GM12892 (cell line): ENCODE results near the gene SFXN4.
"Not testable (repeated sequence)": the region's sequence is repeated elsewhere in the genome, so short reads cannot be mapped to it uniquely, and the experiment has no call there.

Source experiments
- DNase-seq: peaks from one replicate; pipeline ENCODE4 v3.0.0; 2011; ENCODE audit not compliant: insufficient read length
- FAIRE-seq: peaks from 2 replicates; lab custom pipeline; 2011; peaks lifted over from hg19 to GRCh38; lab: Jason Lieb, UNC
- POLR2A ChIP-seq: IDR thresholded peaks from 2 replicates; pipeline ENCODE4 v1.6.1; 2011; ENCODE audit warnings: low read depth, low read length, control low read depth
- POLR2AphosphoS5 ChIP-seq: IDR thresholded peaks from 2 replicates; pipeline ENCODE4 v1.6.1; 2011; ENCODE audit warnings: low read depth, low read length, control low read depth
- TAF1 ChIP-seq: IDR thresholded peaks from 2 replicates; pipeline ENCODE4 v1.6.1; 2011; ENCODE audit warnings: low read depth, mild to moderate bottlenecking, control low read depth, low read length, borderline replicate concordance

Gene SFXN4

DNA sequence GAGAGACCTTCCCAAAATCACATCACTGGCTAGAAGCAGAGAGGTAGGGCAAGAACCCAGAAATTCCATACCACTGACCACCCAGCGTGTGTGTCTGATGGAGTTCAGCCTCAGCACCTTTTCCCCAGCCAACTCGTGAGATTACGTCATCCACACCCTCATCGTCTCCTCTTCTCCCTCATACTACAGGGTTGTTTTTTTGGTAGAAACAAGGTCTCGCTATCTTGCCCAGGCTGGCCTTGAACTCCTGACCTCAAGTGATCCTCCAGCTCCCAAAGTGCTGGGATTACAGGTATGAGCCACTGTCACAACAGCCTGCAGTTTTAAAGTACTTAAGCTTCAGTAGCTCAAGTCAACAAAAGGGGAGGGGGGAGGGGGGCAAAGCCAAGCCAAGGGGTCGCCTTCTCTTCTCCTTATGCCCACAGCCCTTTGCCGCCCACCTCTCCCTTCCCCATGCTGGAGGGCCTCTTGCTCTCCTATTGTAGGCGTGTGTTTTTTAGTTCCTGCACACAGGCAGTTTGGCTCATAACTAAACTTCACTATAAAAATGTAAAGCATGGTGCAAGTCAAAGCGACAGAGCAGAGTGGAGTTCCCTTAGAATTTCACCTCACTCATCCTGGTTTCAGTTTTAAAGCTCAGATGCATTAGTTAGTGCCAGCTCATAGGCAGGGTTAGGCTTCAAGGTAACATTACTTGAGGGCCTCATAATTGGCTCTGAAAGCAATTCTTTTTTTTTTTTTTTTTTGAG is 18.3 kb upstream of the SFXN4 start:
- FAIRE-seq (no peak), DNase-seq (no peak)
- no peak for TF ChIP-seq POLR2AphosphoS5
- TF ChIP-seq TAF1: no peak
- no peak for TF ChIP-seq POLR2A

DNA sequence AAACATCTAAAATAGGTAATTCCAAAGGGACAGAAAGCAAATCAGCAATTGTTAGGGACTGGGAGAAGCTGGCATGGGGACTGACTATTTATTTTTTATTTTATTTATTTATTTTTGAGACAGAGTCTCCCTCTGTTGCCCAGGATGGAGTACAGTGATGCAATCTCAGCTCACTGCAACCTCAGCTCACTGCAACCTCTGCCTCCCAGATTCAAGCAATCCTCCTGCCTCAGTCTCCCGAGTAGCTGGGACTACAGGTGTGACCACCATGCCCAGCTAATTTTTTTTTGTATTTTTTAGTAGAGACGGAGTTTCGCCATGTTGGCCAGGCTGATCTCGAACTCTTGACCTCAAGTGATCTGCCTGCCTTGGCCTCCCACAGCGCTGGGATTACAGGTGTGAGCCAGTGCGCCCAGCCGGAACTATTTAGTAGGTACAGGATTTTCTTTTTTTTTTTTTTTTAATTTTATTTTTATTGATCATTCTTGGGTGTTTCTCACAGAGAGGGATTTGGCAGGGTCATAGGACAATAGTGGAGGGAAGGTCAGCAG is 15.4 kb upstream of the SFXN4 start:
- not testable (repeated sequence) for FAIRE-seq, DNase-seq

DNA sequence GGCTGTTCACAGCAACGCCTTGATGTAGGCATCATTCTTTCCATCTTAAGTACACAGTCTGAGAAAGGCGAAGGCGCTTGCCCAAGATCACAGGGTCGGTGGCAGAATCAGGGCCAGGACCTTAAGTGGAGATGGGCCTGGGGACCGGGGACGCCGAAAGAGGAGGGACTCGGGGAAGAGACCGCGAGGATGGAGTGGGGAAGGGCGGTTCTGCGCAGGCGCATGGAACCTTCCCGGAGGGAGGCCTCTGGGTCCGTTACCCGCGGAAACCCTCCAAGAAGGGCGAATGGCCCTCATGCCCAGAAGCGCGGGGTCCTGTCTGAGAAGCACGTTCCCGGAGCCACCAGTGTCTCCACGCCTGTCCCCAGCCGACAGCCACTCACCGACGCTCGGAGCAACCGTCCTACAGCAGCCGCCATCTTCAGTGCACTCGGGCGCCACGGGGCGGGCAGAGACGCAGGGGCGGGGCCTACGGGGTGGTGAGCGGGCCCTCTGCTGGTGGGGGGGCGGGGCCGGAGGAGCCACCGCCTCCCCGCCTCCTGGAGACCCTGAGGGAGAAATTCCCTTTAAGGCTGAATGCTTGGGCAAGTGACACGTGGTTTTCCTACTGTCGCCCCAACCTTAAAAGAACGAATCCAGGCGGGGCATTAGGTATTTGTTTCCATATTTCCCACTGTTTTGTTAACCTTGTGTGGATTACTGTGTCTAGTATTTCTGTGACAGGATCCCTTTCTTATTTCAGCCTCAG is 13.0 kb upstream of the SFXN4 start, which contains the start of gene PRDX3:
TSS of gene PRDX3 (minus strand) at position 441 of the 748 bp plus-strand sequence. CDS start at position 419, 22 bp downstream.
- FAIRE-seq: peak; percentile 96
- TF ChIP-seq TAF1 (peak; percentile 96), POLR2AphosphoS5 (peak; percentile 93), POLR2A (peak; percentile 94)

DNA sequence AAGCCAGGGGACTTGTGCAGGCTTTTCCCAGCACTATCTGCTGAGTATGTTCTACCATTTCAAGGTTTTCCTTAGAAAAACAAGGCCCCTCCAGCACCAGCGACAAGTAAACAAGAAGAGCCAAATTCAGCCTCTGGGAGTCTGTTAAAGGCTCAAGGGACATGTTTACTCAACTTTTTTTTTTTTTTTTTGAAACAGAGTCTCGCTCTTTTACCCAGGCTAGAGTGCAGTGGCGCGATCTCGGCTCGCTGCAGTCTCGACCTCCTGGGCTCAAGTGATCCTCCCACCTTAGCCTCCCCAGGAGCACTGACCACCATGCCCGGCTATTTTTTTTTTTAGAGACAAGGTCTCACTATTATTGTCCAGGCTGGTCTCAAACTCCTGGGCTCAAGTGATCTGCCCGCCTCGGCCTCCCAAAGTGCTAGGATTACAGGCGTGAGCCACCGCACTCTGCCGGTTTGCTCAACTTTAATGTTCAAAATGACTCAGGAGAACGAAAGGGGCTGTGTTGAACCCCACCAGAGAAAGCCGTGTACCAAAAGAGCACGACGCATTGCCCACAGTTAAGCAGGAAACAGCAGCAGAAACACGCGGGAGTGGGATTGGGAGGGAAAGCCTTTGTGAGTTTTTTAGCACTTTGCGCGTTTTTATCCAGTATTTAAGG is 12.3 kb upstream of the SFXN4 start:
- FAIRE-seq (no peak), DNase-seq (no peak)
- no peak for TF ChIP-seq POLR2A
- TF ChIP-seq POLR2AphosphoS5: no peak
- no peak for TF ChIP-seq TAF1

More for the DNA sequence above, 13.0 kb upstream of the SFXN4 start, which contains the start of gene PRDX3:
- peak; percentile 68 for DNase-seq

DNA sequence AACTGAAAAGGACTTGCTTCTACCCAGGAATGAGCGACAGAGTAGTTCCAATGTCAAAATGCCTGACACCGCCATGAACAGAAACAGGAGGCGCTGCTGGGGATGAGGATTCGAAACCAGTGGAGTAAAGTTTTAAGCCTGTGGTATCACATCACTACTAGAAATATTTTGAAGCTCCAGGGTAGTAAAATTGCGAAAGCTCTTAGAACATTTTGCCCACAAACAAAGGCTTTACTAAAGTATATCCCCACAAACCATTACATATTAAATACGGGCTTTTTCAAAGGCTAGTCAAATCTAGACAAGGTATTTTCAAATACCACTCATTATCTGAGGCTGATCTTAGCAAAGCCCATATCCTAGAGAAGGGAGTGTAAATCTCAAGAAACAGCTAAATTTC is 10.7 kb upstream of the SFXN4 start:
- no peak for DNase-seq
- FAIRE-seq: no peak
- TF ChIP-seq POLR2A (no peak), TAF1 (no peak)

DNA sequence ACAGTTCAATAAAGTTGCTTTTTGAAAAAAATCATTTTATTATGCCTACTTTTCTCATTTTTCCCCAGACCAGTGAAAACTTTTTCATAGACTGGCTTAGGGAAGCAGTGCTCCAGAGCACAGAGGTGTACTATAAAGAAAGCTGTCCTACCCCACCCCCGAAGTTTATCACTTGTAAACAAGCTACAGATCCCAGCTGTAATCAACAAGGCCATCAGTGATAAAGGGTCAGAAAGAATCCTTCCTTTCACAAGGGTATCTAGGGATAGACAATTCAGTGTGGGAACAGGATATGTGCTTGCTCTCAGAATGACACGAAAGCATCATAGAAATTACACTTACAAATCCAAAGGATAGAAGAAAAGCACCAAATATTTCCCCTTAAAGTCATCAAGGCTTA is 8.6 kb upstream of the SFXN4 start:
- FAIRE-seq (no peak), DNase-seq (no peak)
- TF ChIP-seq POLR2AphosphoS5: no peak
- TF ChIP-seq TAF1: no peak
- TF ChIP-seq POLR2A: no peak

DNA sequence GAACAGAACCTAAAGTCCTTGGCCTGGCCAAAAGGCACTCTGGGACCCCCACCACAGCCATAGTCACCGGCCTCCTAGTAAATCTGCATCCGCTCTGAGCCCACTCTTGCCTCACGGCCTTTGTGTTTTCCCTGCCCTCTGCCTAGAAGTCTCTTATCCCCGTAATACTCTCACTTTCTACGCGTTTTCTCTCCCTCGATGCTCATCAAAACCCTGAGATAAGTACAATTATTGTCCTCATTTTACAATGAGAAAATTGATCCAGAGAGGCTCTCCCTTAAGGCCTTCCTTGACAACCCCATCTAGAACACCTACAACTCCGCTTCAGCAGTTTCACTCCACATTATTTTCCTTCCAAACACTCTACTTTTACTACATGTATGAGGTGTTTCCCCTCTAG is 1.5 kb upstream of the SFXN4 start:
- DNase-seq (no peak), FAIRE-seq (no peak)
- TF ChIP-seq POLR2AphosphoS5: 0 out of 2 replicates have a peak, but pooled peaks have one; percentile 5
- no peak for TF ChIP-seq POLR2A

DNA sequence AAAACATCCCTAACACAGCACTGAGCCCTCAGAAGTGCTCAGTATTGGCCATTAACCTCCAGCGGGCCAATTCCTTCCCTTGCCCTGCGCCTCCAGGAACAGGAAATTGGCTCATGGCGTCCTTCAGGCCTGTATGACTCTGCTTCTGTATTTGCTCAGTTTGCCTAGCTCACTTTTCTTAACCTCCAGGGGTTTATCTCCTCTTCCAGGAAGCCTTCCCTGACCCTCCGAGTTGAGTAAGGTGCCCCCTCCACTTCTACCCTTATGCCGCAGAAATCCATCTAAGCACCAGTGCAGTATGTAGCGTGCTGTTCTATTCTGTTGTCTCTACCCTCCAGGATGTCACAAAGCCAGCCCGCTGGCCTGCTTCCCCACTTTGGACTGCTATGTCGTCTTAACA is 1.1 kb upstream of the SFXN4 start:
- TF ChIP-seq POLR2AphosphoS5: peak; percentile 19; the same call in 1 of the 2 replicates
- no peak for TF ChIP-seq TAF1
- no peak for TF ChIP-seq POLR2A
- no peak for DNase-seq
- no peak for FAIRE-seq

DNA sequence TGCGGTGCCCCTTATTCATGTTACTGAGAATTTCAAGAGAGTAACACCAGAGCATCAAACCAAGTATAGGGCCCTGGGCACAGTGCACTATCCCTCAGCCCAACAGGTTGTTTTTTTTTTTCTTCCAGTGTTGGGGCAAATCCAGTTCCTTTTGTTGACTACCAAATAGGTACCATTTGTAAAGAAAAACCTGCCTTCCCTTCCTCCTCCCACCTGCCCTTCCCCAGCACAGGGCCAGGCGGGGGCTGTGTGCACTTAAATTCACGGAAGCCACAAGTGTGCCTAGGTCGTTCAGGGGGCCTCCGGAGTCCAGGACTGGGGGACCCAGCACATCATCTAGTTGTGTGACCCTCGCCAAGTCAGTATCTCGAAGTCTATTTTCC is 595 bp upstream of the SFXN4 start:
- TF ChIP-seq TAF1 (no peak), POLR2AphosphoS5 (no peak), POLR2A (no peak)
- FAIRE-seq: no peak
- no peak for DNase-seq

DNA sequence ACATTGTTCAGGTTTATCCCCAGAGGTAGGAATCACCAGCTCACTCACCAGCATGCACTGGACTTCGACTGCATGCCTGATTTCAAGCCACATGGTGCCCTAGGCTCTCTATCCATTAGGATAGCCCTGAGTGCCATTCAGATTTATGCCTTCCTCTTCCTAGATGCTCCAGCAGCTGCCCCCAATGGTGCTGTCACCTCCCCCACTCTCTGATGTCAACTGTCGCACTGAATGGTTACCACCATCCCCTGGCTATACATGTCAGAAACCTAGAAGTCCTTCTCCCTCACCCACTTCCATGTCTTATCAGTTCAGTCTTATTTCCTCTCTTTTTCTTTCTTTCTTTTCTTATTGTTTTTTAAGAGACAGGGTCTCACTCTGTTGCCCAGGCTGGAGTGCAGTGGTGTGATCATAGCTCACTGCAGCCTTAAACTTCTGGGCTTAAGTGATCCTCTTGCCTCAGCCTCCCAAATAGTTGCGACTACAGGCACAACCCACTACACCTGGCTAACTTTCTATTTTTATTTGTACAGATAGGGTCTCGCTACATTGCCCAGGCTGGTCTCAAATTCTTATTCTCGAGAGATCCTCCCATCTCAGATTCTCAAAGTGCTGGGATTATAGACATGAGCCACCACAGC is 2.9 kb downstream of the SFXN4 start:
- DNase-seq (no peak), FAIRE-seq (no peak)
- TF ChIP-seq POLR2AphosphoS5 (no peak), POLR2A (no peak), TAF1 (no peak)
